ENCODE measurements around the gene ZIC2. TPM values are rescaled to one million over a fixed set of nuclear protein-coding genes. Genes with fewer than 3 reads are reported as not detected.

Gene ZIC2
- total RNA-seq, 1 donor from 2014 or later: 30.6 TPM

DNA sequence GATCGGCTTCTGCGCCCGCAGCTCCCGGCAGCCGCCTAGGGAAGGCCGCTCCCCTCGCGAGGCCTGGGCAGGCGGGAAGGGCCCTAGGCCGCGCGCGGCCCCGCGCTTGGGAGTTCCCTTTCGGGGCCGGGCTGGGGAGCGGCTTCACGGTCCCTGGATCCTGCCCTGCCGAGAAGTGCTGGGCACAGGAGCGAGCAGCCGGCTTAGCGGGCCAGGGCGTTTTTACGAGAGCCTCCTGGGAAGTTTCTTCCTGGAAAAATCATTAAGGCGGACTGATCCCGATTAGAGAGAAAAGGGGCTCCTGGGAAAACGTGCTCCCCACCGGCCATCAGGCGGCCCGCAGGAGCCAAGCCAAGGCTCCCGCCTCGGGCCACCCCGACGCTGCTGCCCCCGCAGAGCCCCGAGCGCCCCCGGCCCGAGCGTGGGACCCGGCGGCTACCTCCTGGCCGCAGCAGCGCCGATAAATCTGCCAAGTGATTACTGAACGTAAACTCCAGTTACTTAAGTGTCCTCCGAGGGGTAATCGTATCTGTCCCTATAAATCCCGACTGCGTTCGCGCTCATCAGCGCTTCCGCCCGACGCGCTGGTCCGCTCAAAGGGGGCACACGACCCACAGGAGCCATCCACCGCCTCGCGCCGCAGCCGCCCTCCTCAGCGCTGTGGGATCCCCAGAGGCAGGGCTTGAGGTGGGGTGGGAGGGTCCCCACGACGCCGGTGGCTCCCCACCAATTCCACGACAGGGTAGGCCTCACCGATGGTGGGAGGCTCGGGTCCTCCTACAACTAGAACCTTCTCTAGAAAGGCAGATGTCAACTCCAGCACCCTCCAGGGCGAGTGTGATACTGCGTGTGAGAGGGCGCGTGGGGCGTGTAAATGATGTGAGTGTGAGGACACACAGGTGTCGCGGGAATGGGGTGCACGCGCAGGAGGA, 12.8 kb upstream of the ZIC2 start:
- Mint-ChIP-seq H3K27ac (ENCODE audit: unreplicated experiment) (peak overlapping the region; percentile 96), H3K4me1 (ENCODE audit: low read depth) (peaks cover 34% of the 10 kb centered on the region), H3K27me3 (ENCODE audit: low read depth) (peaks cover 1% of the 10 kb centered on the region), H3K9me3 (ENCODE audit: low read depth) (no peaks in the 10 kb centered on the region), H3K36me3 (ENCODE audit: low read depth) (peaks cover 8% of the 10 kb centered on the region), H3K4me3 (ENCODE audit: unreplicated experiment) (peak overlapping the region; percentile 91)
- TF ChIP-seq, protein P1, sequence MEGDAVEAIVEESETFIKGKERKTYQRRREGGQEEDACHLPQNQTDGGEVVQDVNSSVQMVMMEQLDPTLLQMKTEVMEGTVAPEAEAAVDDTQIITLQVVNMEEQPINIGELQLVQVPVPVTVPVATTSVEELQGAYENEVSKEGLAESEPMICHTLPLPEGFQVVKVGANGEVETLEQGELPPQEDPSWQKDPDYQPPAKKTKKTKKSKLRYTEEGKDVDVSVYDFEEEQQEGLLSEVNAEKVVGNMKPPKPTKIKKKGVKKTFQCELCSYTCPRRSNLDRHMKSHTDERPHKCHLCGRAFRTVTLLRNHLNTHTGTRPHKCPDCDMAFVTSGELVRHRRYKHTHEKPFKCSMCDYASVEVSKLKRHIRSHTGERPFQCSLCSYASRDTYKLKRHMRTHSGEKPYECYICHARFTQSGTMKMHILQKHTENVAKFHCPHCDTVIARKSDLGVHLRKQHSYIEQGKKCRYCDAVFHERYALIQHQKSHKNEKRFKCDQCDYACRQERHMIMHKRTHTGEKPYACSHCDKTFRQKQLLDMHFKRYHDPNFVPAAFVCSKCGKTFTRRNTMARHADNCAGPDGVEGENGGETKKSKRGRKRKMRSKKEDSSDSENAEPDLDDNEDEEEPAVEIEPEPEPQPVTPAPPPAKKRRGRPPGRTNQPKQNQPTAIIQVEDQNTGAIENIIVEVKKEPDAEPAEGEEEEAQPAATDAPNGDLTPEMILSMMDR (IDR thresholded peaks at IDR 0.05): no peak
- no peak for DNase-seq (ENCODE audit: low spot score)

DNA sequence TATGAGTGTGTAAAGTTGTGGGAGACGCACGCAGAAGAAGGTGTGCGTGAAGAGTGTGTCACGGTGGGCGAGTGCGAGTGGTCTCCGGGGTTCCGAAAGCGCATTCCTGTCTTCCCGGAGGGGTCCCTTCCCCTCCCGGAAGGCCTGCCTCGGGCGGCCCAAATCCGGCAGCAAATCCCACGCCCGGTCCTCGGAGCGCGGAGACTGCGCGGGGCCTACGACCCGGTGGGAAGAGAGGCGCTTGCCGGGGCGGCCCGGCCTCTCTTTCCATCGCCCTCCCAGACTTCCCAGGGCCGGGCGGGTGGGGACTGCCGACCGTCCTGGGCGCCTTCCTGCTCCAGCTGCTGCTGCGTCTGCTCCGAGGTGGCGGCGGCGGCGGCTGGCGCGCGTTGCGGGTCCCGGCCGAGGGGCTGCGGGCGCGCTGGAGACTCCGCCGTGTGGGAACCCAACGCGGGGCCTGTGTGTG, 12.1 kb upstream of the ZIC2 start:
- peaks cover 34% of the 10 kb centered on the region for H3K4me1 Mint-ChIP-seq (ENCODE audit: low read depth)
- TF ChIP-seq, protein P1 (IDR thresholded peaks at IDR 0.05): no peak
- H3K36me3 Mint-ChIP-seq (ENCODE audit: low read depth): peaks cover 5% of the 10 kb centered on the region
- no peak for DNase-seq (ENCODE audit: low spot score)
- H3K27me3 Mint-ChIP-seq (ENCODE audit: low read depth): peaks cover 1% of the 10 kb centered on the region
- peak overlapping the region; percentile 91 for H3K4me3 Mint-ChIP-seq (ENCODE audit: unreplicated experiment)
- no peaks in the 10 kb centered on the region for H3K9me3 Mint-ChIP-seq (ENCODE audit: low read depth)
- H3K27ac Mint-ChIP-seq (ENCODE audit: unreplicated experiment): peak overlapping the region; percentile 96

DNA sequence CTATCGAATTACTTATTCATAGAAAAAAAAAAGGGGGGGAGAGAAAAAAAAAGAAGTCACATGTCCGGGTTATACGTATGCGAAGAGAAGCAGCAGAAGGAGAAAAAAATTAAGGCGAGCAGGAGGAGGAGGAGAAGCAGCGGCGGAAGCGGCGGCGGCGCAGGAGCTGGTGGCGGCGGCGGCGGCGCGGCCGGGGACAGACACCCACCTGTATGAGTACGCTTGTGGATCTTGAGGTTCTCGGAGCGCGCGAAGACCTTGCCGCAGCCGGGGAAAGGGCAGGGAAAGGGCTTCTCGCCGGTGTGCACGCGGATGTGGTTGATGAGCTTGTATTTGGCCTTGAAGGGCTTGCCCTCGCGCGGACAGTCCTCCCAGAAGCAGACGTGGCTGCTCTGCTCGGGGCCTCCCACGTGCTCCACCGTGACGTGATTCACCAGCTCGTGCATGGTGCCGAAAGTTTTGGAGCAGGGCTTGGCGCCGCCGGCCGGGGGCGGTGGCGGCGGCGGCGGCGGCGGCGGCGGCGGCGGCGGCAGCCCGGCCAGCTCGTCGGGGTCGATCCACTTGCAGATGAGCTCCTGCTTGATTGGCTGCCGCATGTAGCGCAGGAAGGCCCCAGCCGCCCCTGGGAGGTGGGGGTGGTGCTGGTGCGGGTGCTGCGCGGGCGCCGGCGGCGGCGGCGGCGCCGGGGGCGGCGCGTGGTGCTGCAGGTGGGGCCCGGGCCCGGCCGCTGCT, 11.5 kb upstream of the ZIC2 start:
- DNase-seq (ENCODE audit: low spot score): no peak
- H3K4me3 Mint-ChIP-seq (ENCODE audit: unreplicated experiment): peak overlapping the region; percentile 83
- H3K27ac Mint-ChIP-seq (ENCODE audit: unreplicated experiment): peak overlapping the region; percentile 95
- H3K9me3 Mint-ChIP-seq (ENCODE audit: low read depth): no peaks in the 10 kb centered on the region
- peaks cover 5% of the 10 kb centered on the region for H3K36me3 Mint-ChIP-seq (ENCODE audit: low read depth)
- peaks cover 1% of the 10 kb centered on the region for H3K27me3 Mint-ChIP-seq (ENCODE audit: low read depth)
- TF ChIP-seq, protein P1 (IDR thresholded peaks at IDR 0.05): no peak
- peaks cover 34% of the 10 kb centered on the region for H3K4me1 Mint-ChIP-seq (ENCODE audit: low read depth)

DNA sequence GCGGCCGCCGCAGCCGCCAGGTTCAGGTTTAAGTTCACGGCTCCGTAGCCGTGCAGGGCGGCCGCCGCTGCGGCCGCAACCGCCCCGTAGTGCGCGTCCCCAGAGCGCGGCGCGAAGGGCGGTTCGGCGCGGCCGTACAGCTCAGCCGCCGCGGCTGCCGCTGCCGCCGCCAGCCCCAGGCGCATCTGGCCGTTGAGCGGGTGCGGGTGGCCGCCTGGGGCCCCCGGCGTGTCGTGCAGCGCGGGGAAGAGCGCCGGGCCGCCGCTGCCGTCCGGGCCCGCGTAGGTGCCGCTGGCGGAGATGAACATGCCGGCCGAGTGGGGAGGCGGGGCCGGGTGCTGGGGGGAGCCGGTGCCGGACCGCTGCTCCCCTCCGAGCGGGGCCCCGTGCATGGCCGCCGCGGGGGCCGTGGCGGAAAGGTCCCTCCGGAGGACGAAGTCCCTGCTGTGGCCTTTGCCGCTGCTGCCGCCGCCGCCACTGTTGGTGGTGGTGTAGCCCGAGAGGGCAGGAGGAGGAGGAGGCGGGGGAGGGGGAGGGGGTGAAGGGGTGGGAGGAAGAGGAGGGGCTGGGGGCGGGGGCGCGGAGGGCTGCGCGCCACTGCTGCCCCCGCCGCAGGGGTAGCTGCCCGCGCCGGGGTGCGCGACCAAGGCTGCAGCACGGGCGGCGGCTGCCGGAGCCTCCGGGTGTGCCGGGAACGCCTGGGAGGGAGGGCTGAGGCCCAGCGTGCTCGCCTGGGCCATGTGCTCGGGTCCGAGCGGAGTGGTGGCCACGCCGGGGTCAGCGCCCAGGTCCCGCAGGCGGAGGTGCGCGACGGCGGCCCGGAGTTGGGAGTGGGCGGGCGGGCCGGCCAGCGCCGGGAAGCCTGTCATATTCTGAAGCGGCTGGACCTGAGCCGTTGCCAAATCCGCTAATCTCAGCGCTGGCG, 10.7 kb upstream of the ZIC2 start:
- TF ChIP-seq, protein P1 (IDR thresholded peaks at IDR 0.05): no peak
- Mint-ChIP-seq H3K27ac (ENCODE audit: unreplicated experiment) (peak overlapping the region; percentile 85), H3K9me3 (ENCODE audit: low read depth) (no peaks in the 10 kb centered on the region), H3K4me3 (ENCODE audit: unreplicated experiment) (peak overlapping the region; percentile 74), H3K36me3 (ENCODE audit: low read depth) (peaks cover 1% of the 10 kb centered on the region), H3K27me3 (ENCODE audit: low read depth) (peaks cover 1% of the 10 kb centered on the region), H3K4me1 (ENCODE audit: low read depth) (peaks cover 34% of the 10 kb centered on the region)
- DNase-seq (ENCODE audit: low spot score): no peak

Measured in chondrocyte (in vitro differentiated cells).